GM18508 (cell line): ENCODE measurements around the gene SLC38A11.

Experiments used
- ATAC-seq: cut with Tn5 transposase; IDR thresholded peaks from one replicate; pipeline ENCODE4 v1.9.1; 2021; ENCODE audit warnings: moderate number of reproducible peaks; ENCODE audit not compliant: insufficient read depth, unreplicated experiment

SLC38A11 gene

DNA sequence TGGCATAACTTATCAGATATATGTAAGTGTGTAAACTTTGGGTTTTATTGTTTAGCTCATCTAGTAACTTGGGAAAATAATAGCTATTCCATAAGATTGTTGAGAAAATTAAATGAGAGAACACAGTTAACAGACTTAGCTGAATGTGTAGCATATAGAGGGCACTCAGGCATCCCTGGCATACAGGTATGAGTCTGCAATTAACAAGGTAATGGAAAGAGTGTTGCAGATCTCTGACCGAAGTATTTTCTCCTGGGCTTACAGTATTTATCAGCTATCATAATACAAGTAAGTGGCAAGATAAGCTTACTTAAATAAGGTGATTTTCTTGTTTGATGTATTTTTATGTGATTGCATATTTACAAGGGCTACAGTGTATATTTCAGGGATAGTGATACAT, 105.8 kb downstream of the SLC38A11 start:
- ATAC-seq: no peak

DNA sequence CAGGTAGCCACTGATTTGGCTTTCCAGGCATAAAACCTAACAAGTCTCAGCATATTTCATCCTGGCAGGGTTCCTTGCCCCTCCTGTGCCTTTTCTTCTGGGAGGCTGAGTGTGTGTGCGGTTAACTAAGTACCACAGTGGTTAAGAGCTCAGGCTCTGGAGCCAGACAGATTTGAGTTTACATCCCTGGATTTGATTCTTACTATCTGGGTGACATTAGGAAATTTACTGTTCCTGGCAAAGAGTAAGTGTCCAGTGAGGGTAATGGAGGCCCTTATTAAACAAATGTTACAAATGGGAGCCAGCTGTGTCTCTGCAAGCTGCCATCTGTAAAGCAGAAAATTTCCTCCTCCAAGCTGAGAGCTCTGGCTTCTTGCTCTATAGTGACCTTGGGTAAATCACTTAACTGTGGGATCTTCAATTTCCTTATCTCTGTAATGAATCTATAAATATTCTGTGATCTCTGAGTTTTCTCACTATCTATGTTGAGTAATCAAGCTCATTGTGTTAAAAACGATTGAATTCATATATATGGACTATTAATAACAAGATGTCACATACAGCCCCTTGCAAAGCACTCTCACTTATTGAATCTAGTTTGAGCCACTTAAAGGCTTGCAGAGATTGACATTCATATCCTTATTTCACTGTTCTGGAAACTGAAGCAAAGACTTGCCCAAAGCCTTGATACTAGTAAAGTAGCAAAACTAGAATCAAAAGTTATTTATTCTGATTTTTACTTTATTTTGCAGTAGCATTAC, 107.2 kb downstream of the SLC38A11 start:
- ATAC-seq: no peak

DNA sequence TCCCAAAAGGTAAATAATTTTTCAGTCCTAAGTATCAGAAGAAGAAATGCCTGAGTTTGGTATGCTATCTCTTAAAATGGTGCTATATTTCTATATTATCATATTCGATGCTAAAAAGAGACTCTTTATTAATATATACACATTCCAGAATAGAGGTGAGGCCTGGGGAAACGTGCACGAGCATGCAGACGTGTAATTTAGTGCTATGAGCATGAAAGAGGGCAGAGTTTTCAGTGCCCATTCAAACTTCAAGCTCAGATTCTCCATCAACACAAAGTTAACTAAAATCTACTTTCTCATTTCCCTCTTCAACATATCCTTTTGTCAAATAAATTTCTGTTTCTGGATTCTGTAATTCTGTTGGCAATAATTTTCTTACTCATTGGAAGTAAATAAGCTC, 108.0 kb downstream of the SLC38A11 start:
- no peak for ATAC-seq

DNA sequence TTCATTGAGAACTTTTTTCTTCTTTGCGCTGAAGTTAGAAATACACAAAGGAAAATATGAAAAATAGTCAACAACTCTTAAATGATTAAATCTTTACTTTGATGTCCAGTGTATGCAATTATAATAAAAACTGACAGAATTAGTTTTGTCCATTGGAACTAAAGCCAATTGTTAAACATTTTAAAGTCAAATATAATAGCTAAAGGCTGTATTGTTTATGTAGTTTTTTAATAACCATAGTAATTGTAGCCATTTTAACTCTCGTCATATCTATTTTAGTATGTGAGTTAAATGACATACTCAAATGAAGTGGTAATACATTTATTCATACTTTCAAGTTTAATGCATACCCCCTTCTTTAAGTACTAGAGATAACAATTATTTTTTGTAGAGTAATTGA, 109.0 kb downstream of the SLC38A11 start:
- ATAC-seq: no peak
